DND-41 (cell line): Measurements from ENCODE around the gene SEMA5A.

Experiments
- ATAC-seq: fragments of 200-7000 bp; cut with Tn5 transposase; 3 replicates; pipeline ENCODE4 v1.9.1; 2021; ENCODE audit warnings: low read depth; ENCODE audit not compliant: insufficient read depth
- DNase-seq: peaks from one replicate; pipeline ENCODE4 v3.0.0-alpha.2; 2020
- H2AFZ ChIP-seq: 2 replicates; pipeline ENCODE4 v1.6.0; 2012; ENCODE audit warnings: low read depth, low read length
- H3K27ac ChIP-seq: 2 replicates; pipeline ENCODE4 v1.5.1; 2012; ENCODE audit warnings: low read length, inconsistent platforms
- H3K27me3 ChIP-seq: fragments of 200-600 bp; sonication (generic); 2 replicates; pipeline ENCODE4 v1.6.0; 2012; ENCODE audit warnings: low read length, mild to moderate bottlenecking, inconsistent platforms; ENCODE audit not compliant: insufficient read depth, poor library complexity
- H3K36me3 ChIP-seq: 2 replicates; pipeline ENCODE4 v1.5.1; 2012; ENCODE audit warnings: low read length, inconsistent platforms; ENCODE audit not compliant: insufficient read depth
- H3K4me1 ChIP-seq: 2 replicates; pipeline ENCODE4 v1.5.1; 2012; ENCODE audit warnings: mild to moderate bottlenecking, low read length; ENCODE audit not compliant: insufficient read depth
- H3K4me2 ChIP-seq: 2 replicates; pipeline ENCODE4 v1.6.0; 2012; ENCODE audit warnings: mild to moderate bottlenecking, moderate library complexity, low read length, inconsistent platforms; ENCODE audit not compliant: insufficient read depth
- H3K4me3 ChIP-seq, 2 experiments: fragments of 200-600 bp in 1 of 2; shearing (Covaris generic) in 1 of 2; 2 replicates each; pipeline ENCODE4 v1.5.1; 2012 to 2016; ENCODE audit warnings: inconsistent platforms in 2 of 2, low read length in 2 of 2, mild to moderate bottlenecking in 2 of 2, low read depth in 1 of 2, moderate library complexity in 1 of 2
- H3K79me2 ChIP-seq: 2 replicates; pipeline ENCODE4 v1.6.0; 2012; ENCODE audit warnings: low read length, inconsistent platforms; ENCODE audit not compliant: insufficient read depth
- H3K9ac ChIP-seq: 2 replicates; pipeline ENCODE4 v1.6.0; 2012; ENCODE audit warnings: low read depth, mild to moderate bottlenecking, inconsistent platforms, low read length, moderate library complexity
- H3K9me3 ChIP-seq: 2 replicates; pipeline ENCODE4 v1.5.1; 2012; ENCODE audit warnings: low read length, moderate library complexity, mild to moderate bottlenecking, inconsistent platforms; ENCODE audit not compliant: insufficient read depth, severe bottlenecking
- H4K20me1 ChIP-seq: 2 replicates; pipeline ENCODE4 v1.6.0; 2012; ENCODE audit warnings: low read length; ENCODE audit not compliant: insufficient read depth
- CTCF ChIP-seq: IDR thresholded peaks from 2 replicates; pipeline ENCODE4 v1.5.1; 2012; ENCODE audit warnings: borderline replicate concordance, low read length, moderate library complexity, mild to moderate bottlenecking; ENCODE audit not compliant: poor library complexity, severe bottlenecking; ENCODE audit errors: extremely low read depth
- EZH2 ChIP-seq: IDR thresholded peaks from 3 replicates; pipeline ENCODE4 v1.6.1; 2012; ENCODE audit warnings: borderline replicate concordance, low read depth, mild to moderate bottlenecking, moderate library complexity, low read length, inconsistent platforms; ENCODE audit not compliant: severe bottlenecking

Gene SEMA5A

GRCh38 chr5:9035346-9035745 is 510.5 kb downstream of the SEMA5A start:
- H3K27me3 ChIP-seq, result no peaks in the 10 kb centered on the region
- no peaks in the 10 kb centered on the region for H3K79me2 ChIP-seq
- H3K4me1 ChIP-seq, result peaks cover 43% of the 10 kb centered on the region
- H4K20me1 ChIP-seq, result no peaks in the 10 kb centered on the region
- H3K9ac ChIP-seq, result no peak overlapping the region
- H3K27ac ChIP-seq, result no peak overlapping the region
- H3K4me3 ChIP-seq, result no peak overlapping the region
- H2AFZ ChIP-seq, result no peak overlapping the region
- H3K36me3 ChIP-seq, result no peaks in the 10 kb centered on the region
- TF ChIP-seq EZH2 (no peak), CTCF (no peak)
- ATAC-seq (no peak), DNase-seq (no peak)
- no peaks in the 10 kb centered on the region for H3K9me3 ChIP-seq
- no peak overlapping the region for H3K4me2 ChIP-seq

GRCh38 chr5:9034649-9035048 is 511.2 kb downstream of the SEMA5A start:
- Histone ChIP-seq H4K20me1 (no peaks in the 10 kb centered on the region), H3K4me3 (no peak overlapping the region), H3K36me3 (no peaks in the 10 kb centered on the region), H3K79me2 (no peaks in the 10 kb centered on the region), H3K9me3 (no peaks in the 10 kb centered on the region), H3K4me2 (no peak overlapping the region), H2AFZ (no peak overlapping the region), H3K27me3 (no peaks in the 10 kb centered on the region), H3K4me1 (peaks cover 41% of the 10 kb centered on the region), H3K9ac (no peak overlapping the region), H3K27ac (peak overlapping the region; percentile 8)
- TF ChIP-seq EZH2 (no peak), CTCF (no peak)
- DNase-seq (no peak), ATAC-seq (no peak)

GRCh38 chr5:9033524-9033923 is 512.4 kb downstream of the SEMA5A start:
- Histone ChIP-seq H3K9ac (0 out of 2 replicates have a peak overlapping the region, but pooled peaks have one; percentile 6), H2AFZ (peak overlapping the region; percentile 66), H3K79me2 (no peaks in the 10 kb centered on the region), H3K36me3 (no peaks in the 10 kb centered on the region), H3K27me3 (no peaks in the 10 kb centered on the region), H3K27ac (peak overlapping the region; percentile 82), H4K20me1 (no peaks in the 10 kb centered on the region), H3K4me3 (no peak overlapping the region), H3K4me1 (peaks cover 37% of the 10 kb centered on the region), H3K9me3 (peaks cover 1% of the 10 kb centered on the region), H3K4me2 (0 out of 2 replicates have a peak overlapping the region, but pooled peaks have one; percentile 14)
- peak; percentile 53 for DNase-seq
- TF ChIP-seq EZH2, result no peak
- peak; percentile 96 for ATAC-seq

GRCh38 chr5:9025942-9026341 is 519.9 kb downstream of the SEMA5A start:
- Histone ChIP-seq H3K27ac (no peak overlapping the region), H3K4me3 (no peak overlapping the region), H2AFZ (no peak overlapping the region), H3K27me3 (no peaks in the 10 kb centered on the region), H4K20me1 (no peaks in the 10 kb centered on the region), H3K4me2 (no peak overlapping the region), H3K4me1 (no peaks in the 10 kb centered on the region), H3K79me2 (no peaks in the 10 kb centered on the region), H3K9me3 (peaks cover 60% of the 10 kb centered on the region), H3K36me3 (0 out of 2 replicates have a peak, but pooled peaks cover 4% of the 10 kb centered on the region), H3K9ac (no peak overlapping the region)
- ATAC-seq (no peak), DNase-seq (no peak)
- TF ChIP-seq CTCF (no peak), EZH2 (no peak)
